GM19238 (cell line): Measurements from ENCODE around the gene CHD9NB.

Experiments
- DNase-seq: peaks from one replicate; pipeline ENCODE4 v3.0.0; 2011; ENCODE audit warnings: low spot score; ENCODE audit not compliant: insufficient read length

Gene CHD9NB

GRCh38 chr16:53034306-53034705 is 18.4 kb downstream of the CHD9NB start:
- DNase-seq: no peak

GRCh38 chr16:53031323-53031942 is 21.3 kb downstream of the CHD9NB start:
- no peak for DNase-seq

GRCh38 chr16:53029971-53030370 is 22.7 kb downstream of the CHD9NB start:
- DNase-seq: no peak

GRCh38 chr16:53024045-53024444 is 28.7 kb downstream of the CHD9NB start:
- DNase-seq: no peak

GRCh38 chr16:53022374-53022773 is 30.3 kb downstream of the CHD9NB start:
- DNase-seq: no peak

GRCh38 chr16:53018834-53019416 is 33.8 kb downstream of the CHD9NB start:
- DNase-seq: no peak

GRCh38 chr16:53014287-53014686 is 38.4 kb downstream of the CHD9NB start:
- no peak for DNase-seq

GRCh38 chr16:53007095-53007494 is 45.6 kb downstream of the CHD9NB start:
- DNase-seq: no peak

GRCh38 chr16:52997922-52998321 is 54.8 kb downstream of the CHD9NB start:
- DNase-seq: no peak

GRCh38 chr16:52994942-52995341 is 57.8 kb downstream of the CHD9NB start:
- no peak for DNase-seq

GRCh38 chr16:52993179-52993578 is 59.5 kb downstream of the CHD9NB start:
- no peak for DNase-seq

- no peak for DNase-seq
Observed at GRCh38 chr16:52991572-52991971, 61.1 kb downstream of the CHD9NB start.
